ENCODE results near the gene ST8SIA1.

ST8SIA1 gene

GRCh38 chr12:22202847-22203246, 131.7 kb downstream of the ST8SIA1 start:
- no peak overlapping the region for H3K4me3 ChIP-seq (ENCODE audit: low read depth, low read length)
- no peak for TF ChIP-seq CTCF (IDR thresholded peaks at IDR 0.05; ENCODE audit: control insufficient read depth, extremely low read depth, insufficient read depth)
- DNase-seq (ENCODE audit: low read depth) = no peak

GRCh38 chr12:22201101-22201500, 133.4 kb downstream of the ST8SIA1 start:
- TF ChIP-seq CTCF (IDR thresholded peaks at IDR 0.05; ENCODE audit: control insufficient read depth, extremely low read depth, insufficient read depth) = no peak
- DNase-seq (ENCODE audit: low read depth) = no peak
- no peak overlapping the region for H3K4me3 ChIP-seq (ENCODE audit: low read depth, low read length)

GRCh38 chr12:22196236-22196635, 138.3 kb downstream of the ST8SIA1 start:
- TF ChIP-seq CTCF (IDR thresholded peaks at IDR 0.05; ENCODE audit: control insufficient read depth, extremely low read depth, insufficient read depth) = no peak
- no peak for DNase-seq (ENCODE audit: low read depth)
- no peak overlapping the region for H3K4me3 ChIP-seq (ENCODE audit: low read depth, low read length)

GRCh38 chr12:22190969-22191368, 143.5 kb downstream of the ST8SIA1 start:
- DNase-seq (ENCODE audit: low read depth) = no peak
- TF ChIP-seq CTCF (IDR thresholded peaks at IDR 0.05; ENCODE audit: control insufficient read depth, extremely low read depth, insufficient read depth) = no peak
- no peak overlapping the region for H3K4me3 ChIP-seq (ENCODE audit: low read depth, low read length)

- TF ChIP-seq CTCF (IDR thresholded peaks at IDR 0.05; ENCODE audit: control insufficient read depth, extremely low read depth, insufficient read depth) = no peak
Observed at GRCh38 chr12:22188431-22188830, 146.1 kb downstream of the ST8SIA1 start.

GRCh38 chr12:22180705-22181104, 153.8 kb downstream of the ST8SIA1 start:
- no peak for DNase-seq (ENCODE audit: low read depth)
- TF ChIP-seq CTCF (IDR thresholded peaks at IDR 0.05; ENCODE audit: control insufficient read depth, extremely low read depth, insufficient read depth) = no peak
- no peak overlapping the region for H3K4me3 ChIP-seq (ENCODE audit: low read depth, low read length)

More at GRCh38 chr12:22188431-22188830, 146.1 kb downstream of the ST8SIA1 start:
- no peak for DNase-seq (ENCODE audit: low read depth)
- H3K4me3 ChIP-seq (ENCODE audit: low read depth, low read length) = no peak overlapping the region

GRCh38 chr12:22173177-22173576, 161.3 kb downstream of the ST8SIA1 start:
- no peak for DNase-seq (ENCODE audit: low read depth)
- H3K4me3 ChIP-seq (ENCODE audit: low read depth, low read length) = no peak overlapping the region
- TF ChIP-seq CTCF (IDR thresholded peaks at IDR 0.05; ENCODE audit: control insufficient read depth, extremely low read depth, insufficient read depth) = no peak

Measured in LNCaP clone FGC (cell line).